ENCODE data around the gene GPC5. TPM values are rescaled to one million over a fixed set of nuclear protein-coding genes. Genes with fewer than 3 reads are reported as not detected.

The GPC5 gene
- total and polyA plus RNA-seq, 4 donors: 0.51 to 22.4 (median 2.0) TPM

- Histone ChIP-seq H3K27ac (ENCODE audit: low read depth in 1 of 2, low read length in 2 of 2) (no peak overlapping the region), H3K9ac (ENCODE audit: low read depth in 1 of 2, low read length in 2 of 2) (no peak overlapping the region)
- no peak for TF ChIP-seq NR2F2 (IDR thresholded peaks at IDR 0.05)
- TF ChIP-seq JUND (IDR thresholded peaks at IDR 0.05): no peak
- TF ChIP-seq HNF4G (IDR thresholded peaks at IDR 0.05): no peak
- TF ChIP-seq TAF1 (conservative IDR thresholded peaks at IDR 0.05): no peak
- no peak for TF ChIP-seq HNF4A (conservative IDR thresholded peaks at IDR 0.05)
- TF ChIP-seq, protein P1, sequence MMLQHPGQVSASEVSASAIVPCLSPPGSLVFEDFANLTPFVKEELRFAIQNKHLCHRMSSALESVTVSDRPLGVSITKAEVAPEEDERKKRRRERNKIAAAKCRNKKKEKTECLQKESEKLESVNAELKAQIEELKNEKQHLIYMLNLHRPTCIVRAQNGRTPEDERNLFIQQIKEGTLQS (IDR thresholded peaks at IDR 0.05): no peak
- TF ChIP-seq YY1 (IDR thresholded peaks at IDR 0.05): no peak
- TF ChIP-seq, protein P2, sequence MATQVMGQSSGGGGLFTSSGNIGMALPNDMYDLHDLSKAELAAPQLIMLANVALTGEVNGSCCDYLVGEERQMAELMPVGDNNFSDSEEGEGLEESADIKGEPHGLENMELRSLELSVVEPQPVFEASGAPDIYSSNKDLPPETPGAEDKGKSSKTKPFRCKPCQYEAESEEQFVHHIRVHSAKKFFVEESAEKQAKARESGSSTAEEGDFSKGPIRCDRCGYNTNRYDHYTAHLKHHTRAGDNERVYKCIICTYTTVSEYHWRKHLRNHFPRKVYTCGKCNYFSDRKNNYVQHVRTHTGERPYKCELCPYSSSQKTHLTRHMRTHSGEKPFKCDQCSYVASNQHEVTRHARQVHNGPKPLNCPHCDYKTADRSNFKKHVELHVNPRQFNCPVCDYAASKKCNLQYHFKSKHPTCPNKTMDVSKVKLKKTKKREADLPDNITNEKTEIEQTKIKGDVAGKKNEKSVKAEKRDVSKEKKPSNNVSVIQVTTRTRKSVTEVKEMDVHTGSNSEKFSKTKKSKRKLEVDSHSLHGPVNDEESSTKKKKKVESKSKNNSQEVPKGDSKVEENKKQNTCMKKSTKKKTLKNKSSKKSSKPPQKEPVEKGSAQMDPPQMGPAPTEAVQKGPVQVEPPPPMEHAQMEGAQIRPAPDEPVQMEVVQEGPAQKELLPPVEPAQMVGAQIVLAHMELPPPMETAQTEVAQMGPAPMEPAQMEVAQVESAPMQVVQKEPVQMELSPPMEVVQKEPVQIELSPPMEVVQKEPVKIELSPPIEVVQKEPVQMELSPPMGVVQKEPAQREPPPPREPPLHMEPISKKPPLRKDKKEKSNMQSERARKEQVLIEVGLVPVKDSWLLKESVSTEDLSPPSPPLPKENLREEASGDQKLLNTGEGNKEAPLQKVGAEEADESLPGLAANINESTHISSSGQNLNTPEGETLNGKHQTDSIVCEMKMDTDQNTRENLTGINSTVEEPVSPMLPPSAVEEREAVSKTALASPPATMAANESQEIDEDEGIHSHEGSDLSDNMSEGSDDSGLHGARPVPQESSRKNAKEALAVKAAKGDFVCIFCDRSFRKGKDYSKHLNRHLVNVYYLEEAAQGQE (IDR thresholded peaks at IDR 0.05): no peak
- no peak for TF ChIP-seq FOXA2 (IDR thresholded peaks at IDR 0.05)
- TF ChIP-seq SP1 (IDR thresholded peaks at IDR 0.05): no peak
- TF ChIP-seq CTCF (IDR thresholded peaks at IDR 0.05; ENCODE audit: low read depth, low read length, missing input control): no peak
- TF ChIP-seq RAD21 (IDR thresholded peaks at IDR 0.05): no peak
- TF ChIP-seq GABPA (IDR thresholded peaks at IDR 0.05 in 1 of 2, conservative IDR thresholded peaks at IDR 0.05 in 1 of 2): no peak
- TF ChIP-seq, protein P3, sequence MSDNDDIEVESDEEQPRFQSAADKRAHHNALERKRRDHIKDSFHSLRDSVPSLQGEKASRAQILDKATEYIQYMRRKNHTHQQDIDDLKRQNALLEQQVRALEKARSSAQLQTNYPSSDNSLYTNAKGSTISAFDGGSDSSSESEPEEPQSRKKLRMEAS (IDR thresholded peaks at IDR 0.05): no peak
- no peak for TF ChIP-seq EGR1 (IDR thresholded peaks at IDR 0.05; ENCODE audit: low read depth in 2 of 2)
- no peak for TF ChIP-seq ZBTB33 (IDR thresholded peaks at IDR 0.05)
- TF ChIP-seq RXRA (IDR thresholded peaks at IDR 0.05): no peak
- TF ChIP-seq FOXA1 (IDR thresholded peaks at IDR 0.05): no peak
Observed at GRCh38 chr13:91704398-91704797, 306.0 kb downstream of the GPC5 start.

More at GRCh38 chr13:91704398-91704797, 306.0 kb downstream of the GPC5 start:
- H3K27me3 ChIP-seq (ENCODE audit: control insufficient read depth in 4 of 4, insufficient read depth in 4 of 4, low read length in 3 of 4): no peaks in the 10 kb centered on the region
- DNase-seq (ENCODE audit: low spot score): no peak
- H3K4me3 ChIP-seq (ENCODE audit: low read depth in 1 of 3, low read length in 3 of 3): no peak overlapping the region
- WGBS: 90% methylated on average over 3 of the region's 3 CpGs
- H3K9me3 ChIP-seq (ENCODE audit: control insufficient read depth in 4 of 4, low read length in 3 of 4): peaks cover 0 to 4% (median 0%) of the 10 kb centered on the region in 4 donors
- H3K36me3 ChIP-seq (ENCODE audit: control insufficient read depth in 4 of 4, insufficient read depth in 3 of 4, low read depth in 1 of 4, low read length in 3 of 4): no peaks in the 10 kb centered on the region
- H3K4me1 ChIP-seq (ENCODE audit: control insufficient read depth in 4 of 4, insufficient read depth in 4 of 4, low read length in 3 of 4): no peaks in the 10 kb centered on the region
